SK-N-SH (cell line): ENCODE data around the gene EMILIN2. TPM values are rescaled to one million over a fixed set of nuclear protein-coding genes. Genes with fewer than 3 reads are reported as not detected.

Experiments
- CTCF ChIA-PET: fragments of 300-600, 350-600 bp; formaldehyde crosslinking; extraction: SDS; loops from one replicate; lab custom pipeline; 2021; lab: Yijun Ruan, JAX
- POLR2A ChIA-PET: fragments of 350-600 bp; sonication (Branson Sonifier 250); formaldehyde crosslinking; extraction: SDS; loops from one replicate; lab custom pipeline; 2020; ENCODE audit warnings: antibody characterized with exemption, inconsistent platforms; lab: Yijun Ruan, JAX
- DNase-seq: peaks from one replicate; pipeline ENCODE4 v3.0.0; 2012
- H2AFZ ChIP-seq: fragments of 200-600 bp; sonication (generic); 2 replicates; pipeline ENCODE4 v1.8.1; 2016; ENCODE audit warnings: antibody characterized with exemption, mild to moderate bottlenecking, low read depth
- H3F3A ChIP-seq: fragments of 200-600 bp; sonication (generic); replicated peaks from 2 replicates; pipeline ENCODE3; 2016; ENCODE audit warnings: antibody characterized with exemption, mild to moderate bottlenecking; ENCODE audit not compliant: insufficient read depth
- H3K27ac ChIP-seq, 2 experiments: fragments of 200-500 bp in 1 of 2; fragments of 200-600 bp in 1 of 2; sonication (Bioruptor generic) in 1 of 2; sonication (generic), shearing (Covaris generic) in 1 of 2; 2 replicates each; pipeline versions ENCODE4 v1.5.1 to v1.6.1; 2014 to 2016; ENCODE audit warnings: low read depth in 2 of 2, inconsistent platforms in 1 of 2, low read length in 1 of 2, mild to moderate bottlenecking in 1 of 2, mixed read lengths in 1 of 2
- H3K27me3 ChIP-seq: fragments of 200-600 bp; sonication (generic), shearing (Covaris generic); 2 replicates; pipeline ENCODE4 v1.6.1; 2016; ENCODE audit warnings: mixed run types; ENCODE audit not compliant: insufficient read depth
- H3K36me3 ChIP-seq, 2 experiments: fragments of 200-500 bp in 1 of 2; fragments of 200-600 bp in 1 of 2; sonication (Bioruptor generic) in 1 of 2; sonication (generic) in 1 of 2; replicated peaks in 1 of 2; 2 replicates each; pipeline versions ENCODE3 to v1.5.1; 2014 to 2016; ENCODE audit warnings: low read length in 1 of 2, mild to moderate bottlenecking in 1 of 2; ENCODE audit not compliant: insufficient read depth in 2 of 2, control insufficient read depth in 1 of 2
- H3K4me1 ChIP-seq, 2 experiments: fragments of 200-500 bp in 1 of 2; fragments of 200-600 bp in 1 of 2; sonication (Bioruptor generic) in 1 of 2; sonication (generic), shearing (Covaris generic) in 1 of 2; 2 replicates each; pipeline versions ENCODE4 v1.5.1 to v1.6.1; 2014 to 2016; ENCODE audit warnings: low read depth in 1 of 2, low read length in 1 of 2, mixed run types in 1 of 2; ENCODE audit not compliant: insufficient read depth in 2 of 2, control insufficient read depth in 1 of 2
- H3K4me2 ChIP-seq: fragments of 200-600 bp; sonication (generic), shearing (Covaris generic); 2 replicates; pipeline ENCODE4 v1.6.1; 2017; ENCODE audit warnings: mixed run types
- H3K4me3 ChIP-seq, 2 experiments: fragments of 200-500 bp in 1 of 2; fragments of 200-600 bp in 1 of 2; sonication (Bioruptor generic) in 1 of 2; sonication (generic), shearing (Covaris generic) in 1 of 2; 2 replicates each; pipeline versions ENCODE4 v1.5.1 to v1.8.1; 2014 to 2016; ENCODE audit warnings: low read depth in 2 of 2, inconsistent platforms in 1 of 2, low read length in 1 of 2, mild to moderate bottlenecking in 1 of 2, mixed read lengths in 1 of 2, moderate library complexity in 1 of 2
- H3K79me2 ChIP-seq: fragments of 200-600 bp; sonication (generic); 2 replicates; pipeline ENCODE4 v1.8.1; 2017; ENCODE audit warnings: mild to moderate bottlenecking; ENCODE audit not compliant: insufficient read depth
- H3K9ac ChIP-seq: fragments of 200-600 bp; sonication (generic); 2 replicates; pipeline ENCODE4 v1.6.1; 2017; ENCODE audit warnings: mixed run types
- H3K9me2 ChIP-seq: fragments of 200-600 bp; sonication (generic); 2 replicates; pipeline ENCODE4 v1.6.1; 2017; ENCODE audit warnings: mixed run types
- H3K9me3 ChIP-seq: fragments of 200-600 bp; sonication (generic); 2 replicates; pipeline ENCODE4 v1.6.1; 2017; ENCODE audit warnings: mixed run types, mild to moderate bottlenecking, moderate library complexity
- H4K20me1 ChIP-seq: fragments of 200-600 bp; sonication (generic); 2 replicates; pipeline ENCODE4 v1.6.1; 2017; ENCODE audit warnings: mild to moderate bottlenecking, mixed run types; ENCODE audit not compliant: insufficient read depth
- EZH2phosphoT487 ChIP-seq: fragments of 200-600 bp; sonication (generic); IDR thresholded peaks from 2 replicates; pipeline ENCODE4 v1.6.1; 2017; ENCODE audit warnings: low read depth, mixed run types, mild to moderate bottlenecking, antibody characterized with exemption, moderate library complexity, borderline replicate concordance
- FOSL2 ChIP-seq: IDR thresholded peaks from 2 replicates; pipeline ENCODE4 v1.4.0; 2012; ENCODE audit warnings: low read depth, mild to moderate bottlenecking, moderate library complexity, borderline replicate concordance
- GABPA ChIP-seq: IDR thresholded peaks from 2 replicates; pipeline ENCODE4 v1.4.0; 2012; ENCODE audit warnings: low read depth, mild to moderate bottlenecking
- JUND ChIP-seq: IDR thresholded peaks from 2 replicates; pipeline ENCODE4 v1.4.0; 2012
- NFIC ChIP-seq: IDR thresholded peaks from 2 replicates; pipeline ENCODE4 v1.4.0; 2012; ENCODE audit warnings: borderline replicate concordance
- POLR2AphosphoS5 ChIP-seq: IDR thresholded peaks from 2 replicates; pipeline ENCODE4 v1.6.1; 2012; ENCODE audit warnings: low read depth, low read length
- RAD21 ChIP-seq: IDR thresholded peaks from 2 replicates; pipeline ENCODE4 v1.6.1; 2012; ENCODE audit warnings: mild to moderate bottlenecking, low read length
- RXRA ChIP-seq: IDR thresholded peaks from 2 replicates; pipeline ENCODE4 v1.4.0; 2012; ENCODE audit warnings: low read depth, mild to moderate bottlenecking, borderline replicate concordance
- SIN3A ChIP-seq: IDR thresholded peaks from 2 replicates; pipeline ENCODE4 v1.6.1; 2012; ENCODE audit warnings: low read depth, mild to moderate bottlenecking, low read length, moderate library complexity, borderline replicate concordance
- SMC3 ChIP-seq: IDR thresholded peaks from 2 replicates; pipeline ENCODE4 v1.6.1; 2012; ENCODE audit warnings: low read depth, low read length, improper control_type of control experiment
- TAF1 ChIP-seq: IDR thresholded peaks from 2 replicates; pipeline ENCODE4 v1.6.1; 2012; ENCODE audit warnings: low read depth, mild to moderate bottlenecking, low read length, moderate library complexity, borderline replicate concordance
- WGBS: methylation state at CpG from one replicate; pipeline ENCODE4 v1.1.6; 2017; ENCODE audit warnings: low lambda C conversion rate; 5-methylcytosine and 5-hydroxymethylcytosine counted together
- polyA plus RNA-seq, 3 experiments: library from polyadenylated mRNA; depleted of rRNA; stranded (reverse); fragments of >200 nt; gene quantifications; 2 replicates each; pipeline ENCODE4 v1.2.3, GENCODE V29; 2012
- TF ChIP-seq, protein P1 (sequence below): fragments of 150-350 bp; IDR thresholded peaks from 2 replicates; pipeline ENCODE4 v1.6.1; 2017; ENCODE audit warnings: antibody characterized with exemption, low read length, low read depth, borderline replicate concordance
- TF ChIP-seq, protein P2 (sequence below): IDR thresholded peaks from 2 replicates; pipeline ENCODE4 v1.4.0; 2012; ENCODE audit warnings: low read depth, borderline replicate concordance
- TF ChIP-seq, protein P3 (sequence below): IDR thresholded peaks from 2 replicates; pipeline ENCODE4 v1.4.0; 2012; ENCODE audit warnings: low read depth
- TF ChIP-seq, protein P4 (sequence below): IDR thresholded peaks from 2 replicates; pipeline ENCODE4 v1.4.0; 2012; ENCODE audit warnings: low read depth, borderline replicate concordance
- TF ChIP-seq, protein P5 (sequence below): IDR thresholded peaks from 2 replicates; pipeline ENCODE4; 2012
- TF ChIP-seq, protein P6 (sequence below): fragments of 150-350 bp; IDR thresholded peaks from 2 replicates; pipeline ENCODE4 v1.6.1; 2016; ENCODE audit warnings: mild to moderate bottlenecking, low read depth, low read length

Gene EMILIN2
- polyA plus RNA-seq, 1 of the 3 experiments (the other 2 are of a cell fraction), result 1.4 TPM

DNA sequence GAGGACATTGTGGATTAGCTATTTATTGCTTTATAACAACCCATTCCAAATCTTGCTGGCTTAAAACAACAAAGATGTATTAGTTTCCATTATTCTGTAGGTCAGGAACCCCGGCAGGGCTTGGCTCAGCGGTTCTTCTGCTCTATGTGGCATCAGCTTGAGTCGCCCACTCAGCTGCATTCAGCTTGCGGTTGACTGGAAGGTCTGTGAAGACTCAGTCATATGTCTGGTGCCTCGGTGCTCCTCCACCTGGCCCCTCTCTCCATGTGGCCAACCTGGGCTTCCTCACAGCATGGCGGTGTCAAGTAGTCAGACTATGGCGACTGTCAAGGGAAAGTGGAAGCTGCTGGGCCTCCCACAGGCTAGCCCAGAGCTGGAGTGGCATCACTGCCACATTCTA lies 48.6 kb downstream of the EMILIN2 start:
- Histone ChIP-seq H3K4me2 (no peak overlapping the region), H3F3A (no peaks in the 10 kb centered on the region), H3K36me3 (no peaks in the 10 kb centered on the region), H4K20me1 (no peaks in the 10 kb centered on the region), H3K9ac (no peak overlapping the region), H3K4me3 (no peak overlapping the region), H3K79me2 (no peaks in the 10 kb centered on the region), H3K27me3 (peaks cover 4% of the 10 kb centered on the region; the same call in 1 of the 2 replicates), H3K4me1 (peaks cover 3 to 8% of the 10 kb centered on the region in 2 experiments; a peak in 2 of 4 replicates), H3K9me3 (no peaks in the 10 kb centered on the region), H3K27ac (no peak overlapping the region), H2AFZ (no peak overlapping the region), H3K9me2 (no peaks in the 10 kb centered on the region)
- DNase-seq, result no peak
- POLR2A ChIA-PET, result no interaction called here
- 79% methylated on average over 7 of the region's 7 CpGs for WGBS
- no peak for TF ChIP-seq SIN3A
- no peak for TF ChIP-seq RAD21
- no peak for TF ChIP-seq POLR2AphosphoS5
- TF ChIP-seq, protein P1, sequence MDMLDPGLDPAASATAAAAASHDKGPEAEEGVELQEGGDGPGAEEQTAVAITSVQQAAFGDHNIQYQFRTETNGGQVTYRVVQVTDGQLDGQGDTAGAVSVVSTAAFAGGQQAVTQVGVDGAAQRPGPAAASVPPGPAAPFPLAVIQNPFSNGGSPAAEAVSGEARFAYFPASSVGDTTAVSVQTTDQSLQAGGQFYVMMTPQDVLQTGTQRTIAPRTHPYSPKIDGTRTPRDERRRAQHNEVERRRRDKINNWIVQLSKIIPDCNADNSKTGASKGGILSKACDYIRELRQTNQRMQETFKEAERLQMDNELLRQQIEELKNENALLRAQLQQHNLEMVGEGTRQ, result no peak
- TF ChIP-seq NFIC, result no peak
- TF ChIP-seq, protein P2, sequence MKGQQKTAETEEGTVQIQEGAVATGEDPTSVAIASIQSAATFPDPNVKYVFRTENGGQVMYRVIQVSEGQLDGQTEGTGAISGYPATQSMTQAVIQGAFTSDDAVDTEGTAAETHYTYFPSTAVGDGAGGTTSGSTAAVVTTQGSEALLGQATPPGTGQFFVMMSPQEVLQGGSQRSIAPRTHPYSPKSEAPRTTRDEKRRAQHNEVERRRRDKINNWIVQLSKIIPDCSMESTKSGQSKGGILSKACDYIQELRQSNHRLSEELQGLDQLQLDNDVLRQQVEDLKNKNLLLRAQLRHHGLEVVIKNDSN, result no peak
- TF ChIP-seq, protein P3, sequence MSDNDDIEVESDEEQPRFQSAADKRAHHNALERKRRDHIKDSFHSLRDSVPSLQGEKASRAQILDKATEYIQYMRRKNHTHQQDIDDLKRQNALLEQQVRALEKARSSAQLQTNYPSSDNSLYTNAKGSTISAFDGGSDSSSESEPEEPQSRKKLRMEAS, result no peak
- no peak for TF ChIP-seq TAF1
- TF ChIP-seq SMC3, result no peak
- TF ChIP-seq, protein P4, sequence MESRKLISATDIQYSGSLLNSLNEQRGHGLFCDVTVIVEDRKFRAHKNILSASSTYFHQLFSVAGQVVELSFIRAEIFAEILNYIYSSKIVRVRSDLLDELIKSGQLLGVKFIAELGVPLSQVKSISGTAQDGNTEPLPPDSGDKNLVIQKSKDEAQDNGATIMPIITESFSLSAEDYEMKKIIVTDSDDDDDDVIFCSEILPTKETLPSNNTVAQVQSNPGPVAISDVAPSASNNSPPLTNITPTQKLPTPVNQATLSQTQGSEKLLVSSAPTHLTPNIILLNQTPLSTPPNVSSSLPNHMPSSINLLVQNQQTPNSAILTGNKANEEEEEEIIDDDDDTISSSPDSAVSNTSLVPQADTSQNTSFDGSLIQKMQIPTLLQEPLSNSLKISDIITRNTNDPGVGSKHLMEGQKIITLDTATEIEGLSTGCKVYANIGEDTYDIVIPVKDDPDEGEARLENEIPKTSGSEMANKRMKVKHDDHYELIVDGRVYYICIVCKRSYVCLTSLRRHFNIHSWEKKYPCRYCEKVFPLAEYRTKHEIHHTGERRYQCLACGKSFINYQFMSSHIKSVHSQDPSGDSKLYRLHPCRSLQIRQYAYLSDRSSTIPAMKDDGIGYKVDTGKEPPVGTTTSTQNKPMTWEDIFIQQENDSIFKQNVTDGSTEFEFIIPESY, result no peak
- no peak for TF ChIP-seq RXRA
- TF ChIP-seq JUND, result no peak
- no peak for TF ChIP-seq EZH2phosphoT487
- TF ChIP-seq FOSL2, result no peak
- CTCF ChIA-PET, result interaction anchor here (0.9 to 2.3 kb wide), 3 partner anchors 10 to 24 kb away, joined by 3 to 5 read pairs (median 4); no protein-coding TSS in a partner anchor

DNA sequence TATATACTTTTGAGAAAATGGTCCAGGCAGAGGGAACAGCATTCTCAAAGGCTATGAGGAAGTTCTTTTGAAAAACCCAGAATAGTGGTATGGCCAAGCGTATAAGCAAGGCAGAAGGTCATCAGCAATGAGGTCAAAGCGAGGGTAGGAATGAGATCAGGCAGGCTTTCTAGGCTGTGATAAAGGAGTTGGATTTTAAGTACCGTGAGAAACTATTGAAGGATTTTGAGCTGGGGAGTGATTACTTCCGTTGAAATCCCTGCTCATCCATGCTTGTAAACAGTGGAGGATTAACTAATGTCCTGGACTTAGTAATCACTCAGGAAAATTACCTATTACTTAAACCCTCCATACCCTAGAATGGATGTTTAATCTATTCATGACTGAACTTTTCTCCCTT lies 50.2 kb downstream of the EMILIN2 start:
- H3K79me2 ChIP-seq, result no peaks in the 10 kb centered on the region
- peaks cover 7 to 8% of the 10 kb centered on the region in 2 experiments; a peak in 2 of 4 replicates for H3K4me1 ChIP-seq
- no peaks in the 10 kb centered on the region for H3K9me2 ChIP-seq
- DNase-seq, result no peak
- H3K36me3 ChIP-seq, result no peaks in the 10 kb centered on the region
- 89% methylated on average over 4 of the region's 4 CpGs for WGBS
- H2AFZ ChIP-seq, result no peak overlapping the region
- H3K9ac ChIP-seq, result no peak overlapping the region
- ChIA-PET CTCF (no interaction called here), POLR2A (no interaction called here)
- H3K9me3 ChIP-seq, result no peaks in the 10 kb centered on the region
- 0 out of 2 replicates have a peak, but pooled peaks cover 4% of the 10 kb centered on the region for H3K27me3 ChIP-seq
- no peak overlapping the region for H3K4me3 ChIP-seq
- no peak overlapping the region for H3K27ac ChIP-seq
- TF ChIP-seq, protein P3, result no peak
- TF ChIP-seq GABPA, result no peak
- TF ChIP-seq, protein P5, sequence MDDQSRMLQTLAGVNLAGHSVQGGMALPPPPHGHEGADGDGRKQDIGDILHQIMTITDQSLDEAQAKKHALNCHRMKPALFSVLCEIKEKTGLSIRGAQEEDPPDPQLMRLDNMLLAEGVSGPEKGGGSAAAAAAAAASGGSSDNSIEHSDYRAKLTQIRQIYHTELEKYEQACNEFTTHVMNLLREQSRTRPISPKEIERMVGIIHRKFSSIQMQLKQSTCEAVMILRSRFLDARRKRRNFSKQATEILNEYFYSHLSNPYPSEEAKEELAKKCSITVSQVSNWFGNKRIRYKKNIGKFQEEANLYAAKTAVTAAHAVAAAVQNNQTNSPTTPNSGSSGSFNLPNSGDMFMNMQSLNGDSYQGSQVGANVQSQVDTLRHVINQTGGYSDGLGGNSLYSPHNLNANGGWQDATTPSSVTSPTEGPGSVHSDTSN, result no peak
- TF ChIP-seq, protein P6, sequence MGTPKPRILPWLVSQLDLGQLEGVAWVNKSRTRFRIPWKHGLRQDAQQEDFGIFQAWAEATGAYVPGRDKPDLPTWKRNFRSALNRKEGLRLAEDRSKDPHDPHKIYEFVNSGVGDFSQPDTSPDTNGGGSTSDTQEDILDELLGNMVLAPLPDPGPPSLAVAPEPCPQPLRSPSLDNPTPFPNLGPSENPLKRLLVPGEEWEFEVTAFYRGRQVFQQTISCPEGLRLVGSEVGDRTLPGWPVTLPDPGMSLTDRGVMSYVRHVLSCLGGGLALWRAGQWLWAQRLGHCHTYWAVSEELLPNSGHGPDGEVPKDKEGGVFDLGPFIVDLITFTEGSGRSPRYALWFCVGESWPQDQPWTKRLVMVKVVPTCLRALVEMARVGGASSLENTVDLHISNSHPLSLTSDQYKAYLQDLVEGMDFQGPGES, result no peak
- TF ChIP-seq, protein P2, result no peak
- H4K20me1 ChIP-seq, result no peaks in the 10 kb centered on the region
- H3F3A ChIP-seq, result no peaks in the 10 kb centered on the region
- H3K4me2 ChIP-seq, result no peak overlapping the region
